Activated CD4-positive, alpha-beta T cell treated with anti-CD3 and anti-CD28 coated beads, Interleukin-2, amount 50 U/mL, for 48 hours (primary cell): Measurements from ENCODE around the gene LAMTOR5.
"Not testable (repeated sequence)": the region's sequence is repeated elsewhere in the genome, so short reads cannot be mapped to it uniquely, and the experiment has no call there.

Experiments
- DNase-seq, 2 experiments: peaks; one replicate each; pipeline ENCODE4 v3.0.0-alpha.2; 2020

The LAMTOR5 gene

DNA sequence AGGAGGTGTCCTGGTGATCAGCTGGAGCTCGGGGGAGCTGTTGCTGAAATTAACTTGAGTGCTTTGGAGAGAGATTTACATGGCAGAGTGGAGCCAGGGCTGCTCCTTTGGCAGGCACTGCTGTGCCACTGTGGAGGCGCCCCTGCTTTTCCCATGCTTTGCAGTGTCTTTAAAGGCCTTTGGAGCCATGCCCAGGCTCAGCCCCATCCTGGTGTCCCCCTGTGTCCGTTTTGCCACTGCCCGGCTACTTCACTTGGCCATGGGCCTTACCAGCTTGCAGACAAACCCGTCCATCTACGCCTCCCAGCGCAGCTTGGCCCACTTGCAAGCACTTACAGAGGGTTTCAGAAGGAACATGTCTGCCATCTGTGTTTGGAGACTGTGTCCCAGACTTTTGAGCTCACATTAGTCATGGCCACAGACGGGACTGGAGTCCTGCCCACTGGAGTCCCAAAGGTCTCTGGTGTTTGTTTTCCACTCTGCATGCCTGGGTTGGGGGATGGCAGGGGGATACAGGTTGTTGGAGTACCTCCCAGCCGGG, 18.2 kb upstream of the LAMTOR5 start:
- DNase-seq, result no peak

DNA sequence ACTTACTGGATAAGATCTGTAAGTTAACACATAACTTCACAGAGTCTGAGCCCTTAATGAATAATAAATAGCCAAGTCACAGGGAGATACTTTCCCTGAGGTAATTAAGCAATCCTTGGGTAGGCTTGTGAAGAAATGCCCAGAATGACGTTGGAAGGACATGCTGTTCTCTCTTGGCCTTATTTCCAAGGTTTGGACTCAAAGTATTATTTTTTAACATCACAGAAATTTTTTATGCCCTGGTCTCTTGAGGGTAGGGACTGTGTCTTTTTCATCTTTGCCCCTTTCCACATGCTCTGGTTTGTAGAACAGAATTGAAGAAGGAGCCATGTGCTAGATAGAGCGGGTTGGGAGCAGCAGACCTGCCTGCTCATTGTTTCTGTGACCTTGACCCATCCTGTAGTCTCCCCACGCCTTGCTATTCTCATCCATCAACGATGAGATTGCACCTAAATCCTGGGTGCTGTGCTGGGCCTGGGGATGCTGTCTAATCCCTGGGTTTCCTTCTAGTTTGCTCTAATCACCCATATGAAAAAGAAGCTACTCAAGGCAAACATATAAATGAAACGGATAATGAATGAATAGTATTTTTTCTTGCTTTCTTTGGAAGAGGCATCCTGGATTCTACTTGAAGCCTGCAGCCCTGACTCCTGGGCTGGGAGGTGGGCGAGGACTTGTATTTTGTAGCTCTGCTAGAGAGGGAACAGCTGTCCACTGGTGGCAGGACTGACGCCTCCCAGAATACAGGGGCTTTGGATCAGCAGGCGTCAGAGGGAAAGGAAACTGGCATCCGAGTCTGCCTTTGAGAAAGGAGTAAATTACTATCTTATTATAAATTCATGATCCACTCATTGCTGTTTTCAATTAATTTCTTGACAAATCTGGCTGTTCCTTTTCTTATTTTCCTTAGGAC, 17.5 kb upstream of the LAMTOR5 start:
- no peak for DNase-seq

DNA sequence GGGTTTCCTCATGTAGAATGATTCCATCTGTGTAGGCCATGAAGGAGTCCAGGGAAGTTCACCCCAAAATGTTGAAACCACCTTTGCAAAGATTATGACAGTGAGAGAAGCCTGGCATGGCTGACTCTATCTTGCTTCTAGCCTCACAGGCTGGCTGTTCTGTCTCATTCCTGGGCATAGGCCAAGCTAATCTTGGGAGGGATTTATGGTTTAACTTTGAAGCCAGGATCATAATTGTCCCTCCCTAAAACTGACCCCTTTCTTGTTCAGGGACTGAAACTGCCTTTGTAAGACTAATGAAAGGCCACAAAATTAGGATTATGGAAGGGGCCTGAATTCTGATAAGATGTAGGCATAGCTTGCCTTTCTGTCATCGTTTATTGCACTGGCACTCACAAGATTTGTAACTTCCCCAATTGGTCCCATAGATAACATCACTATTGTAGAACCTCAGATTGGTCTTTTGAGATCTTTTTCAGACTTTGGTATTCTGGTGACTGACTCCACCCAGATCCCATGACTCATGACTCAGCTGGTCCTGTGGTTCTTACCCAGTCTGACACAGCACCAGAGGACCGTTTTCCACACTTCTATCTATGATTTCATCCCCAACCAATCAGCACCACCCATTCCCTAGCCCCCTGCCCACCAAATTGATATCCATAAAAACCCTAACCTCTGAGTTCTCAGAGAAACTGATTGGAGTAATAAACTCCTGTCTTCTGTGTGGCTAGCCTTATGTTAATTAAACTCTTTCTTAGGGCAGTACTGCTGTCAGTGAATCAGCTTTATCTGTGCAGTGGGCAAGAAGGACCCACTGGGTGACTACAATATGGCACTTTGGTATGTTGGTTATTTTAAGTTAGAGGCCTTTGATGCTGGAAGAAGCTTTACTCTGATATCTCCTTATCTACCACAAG, 13.6 kb upstream of the LAMTOR5 start:
- peak in 1 of 2 experiments; percentile 10 for DNase-seq

DNA sequence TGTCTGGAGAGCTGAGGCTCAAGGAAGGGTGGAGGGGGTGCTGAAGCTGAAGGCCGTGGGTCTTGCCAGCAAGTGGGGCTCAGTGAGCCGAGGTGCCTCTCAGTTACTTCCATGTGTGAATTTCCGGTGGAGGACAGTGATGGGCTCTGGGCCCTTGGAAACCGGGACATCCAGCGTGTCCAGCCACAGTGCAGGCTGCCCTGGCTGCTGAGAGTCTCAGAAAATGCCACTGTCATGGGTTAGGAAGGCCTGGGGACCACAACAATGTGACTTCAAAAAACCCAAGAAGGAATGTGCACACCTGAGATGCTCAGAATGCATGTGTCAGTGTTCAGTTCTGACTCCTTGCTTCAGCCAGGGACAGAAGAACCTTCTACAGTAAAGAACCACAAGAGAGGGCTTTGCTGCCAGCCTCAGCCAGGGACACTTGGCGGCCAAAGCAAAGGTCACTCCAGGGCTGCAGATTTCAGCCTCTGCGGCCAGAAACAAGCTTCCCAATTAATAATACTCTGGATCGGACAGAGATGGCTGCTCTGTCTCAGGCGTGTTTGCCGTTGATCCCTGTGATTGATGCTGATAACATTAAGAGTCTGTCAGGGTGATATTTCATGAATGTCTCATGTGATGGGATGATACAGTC, 12.6 kb upstream of the LAMTOR5 start:
- no peak for DNase-seq

DNA sequence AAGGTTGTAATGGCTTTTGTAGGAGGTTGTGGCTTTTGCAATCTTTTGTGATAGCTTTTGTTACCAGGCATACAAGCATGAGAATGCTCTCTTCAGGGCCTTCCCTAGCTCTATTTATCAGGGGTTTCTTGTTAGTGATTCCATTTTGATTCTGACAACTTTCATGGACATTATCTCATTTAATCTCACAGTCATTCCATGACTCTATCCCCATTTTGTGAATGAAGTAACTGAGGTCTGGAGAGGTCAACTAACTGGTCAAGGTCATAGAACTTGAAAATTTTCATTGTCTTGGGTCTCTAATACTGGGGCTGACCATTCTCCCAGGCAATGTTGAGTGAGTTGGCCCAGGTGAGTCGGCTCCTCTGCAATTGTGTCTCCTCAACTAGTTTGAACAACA, 11.2 kb upstream of the LAMTOR5 start:
- no peak for DNase-seq

DNA sequence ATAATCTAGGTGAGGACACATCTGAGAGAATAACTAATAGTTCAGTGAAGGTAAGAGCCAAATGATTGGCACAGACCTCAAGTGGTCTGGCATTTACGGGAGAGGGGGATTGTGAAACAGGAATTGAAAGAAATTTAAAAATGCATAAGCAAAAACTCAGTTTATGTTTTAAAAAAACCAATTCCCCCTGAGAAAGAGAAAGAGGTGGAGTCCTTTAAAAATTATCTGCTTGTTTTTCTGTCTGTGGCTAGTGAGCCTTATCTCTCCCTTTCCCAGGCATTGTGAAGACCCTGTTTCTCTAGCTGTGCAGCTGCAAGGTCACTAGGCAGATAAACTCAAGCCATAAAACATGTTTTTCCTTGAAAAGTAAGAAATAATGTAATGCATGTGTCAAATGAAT, 5.6 kb upstream of the LAMTOR5 start:
- not testable (repeated sequence) for DNase-seq

DNA sequence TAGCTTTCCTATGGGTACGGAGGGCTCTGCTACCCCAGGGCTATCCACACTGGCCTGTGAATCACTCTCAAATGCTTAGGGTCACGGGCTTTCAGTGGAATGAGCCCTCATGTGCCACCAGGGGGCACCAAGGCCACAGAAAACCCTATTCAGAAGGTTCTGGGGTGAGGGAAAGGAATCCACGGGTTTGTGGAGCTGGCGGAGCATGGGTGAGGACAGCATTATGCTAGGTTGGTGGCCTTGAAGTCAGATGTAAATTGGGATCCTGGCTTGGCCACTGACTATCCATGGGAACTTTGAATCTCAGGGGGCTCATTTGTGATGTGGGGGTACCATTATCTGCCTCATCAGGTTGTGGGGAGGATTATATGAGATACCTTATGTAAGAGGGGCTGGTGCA, 5.1 kb upstream of the LAMTOR5 start:
- DNase-seq, result peak; percentile 61 to 66

DNA sequence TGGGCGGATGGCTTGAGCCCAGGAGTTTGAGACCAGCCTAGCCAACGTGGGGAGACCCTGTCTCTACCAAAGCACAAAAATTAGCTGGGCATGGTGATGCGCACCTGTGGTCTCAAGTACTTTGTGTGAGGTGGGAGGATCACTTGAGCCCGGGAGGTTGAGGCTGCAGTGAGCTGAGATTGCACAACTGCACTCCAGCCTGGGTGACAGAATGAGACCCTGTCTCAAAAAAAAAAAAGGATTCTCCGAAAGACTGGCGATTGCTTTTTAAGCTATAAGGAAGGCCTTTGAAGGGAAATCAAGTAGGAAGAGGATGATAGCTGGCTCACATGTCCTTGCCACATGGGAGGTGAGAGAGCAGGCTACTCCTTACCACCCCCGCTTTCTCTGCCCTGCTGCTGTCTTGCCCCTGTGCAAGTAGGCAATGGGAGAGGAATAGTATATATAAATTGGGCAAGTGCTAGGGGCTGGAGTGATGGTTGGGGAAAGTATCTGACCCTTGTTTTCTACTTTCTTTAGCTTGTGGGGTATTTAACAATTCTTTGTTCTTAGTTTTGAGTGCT, 3.8 kb upstream of the LAMTOR5 start:
- no peak for DNase-seq

DNA sequence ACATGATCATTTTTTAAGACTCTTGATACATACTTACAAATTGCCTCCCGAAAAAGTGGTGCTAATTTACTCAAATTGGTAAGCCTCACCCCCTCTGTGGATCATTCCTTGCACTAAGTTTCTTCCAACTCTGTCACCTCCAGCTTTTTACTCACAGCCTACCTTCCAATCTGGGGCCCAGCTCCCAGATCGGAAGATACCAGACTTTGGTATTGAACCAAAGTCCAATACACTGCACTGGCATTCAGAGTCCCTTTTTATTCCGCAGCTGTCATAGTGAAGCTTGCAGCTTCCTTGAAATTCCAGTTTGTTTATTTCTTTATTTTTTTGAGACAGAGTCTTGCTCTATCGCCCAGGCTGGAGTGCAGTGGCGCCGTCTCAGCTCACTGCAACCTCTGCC, 1.8 kb upstream of the LAMTOR5 start:
- no peak for DNase-seq

DNA sequence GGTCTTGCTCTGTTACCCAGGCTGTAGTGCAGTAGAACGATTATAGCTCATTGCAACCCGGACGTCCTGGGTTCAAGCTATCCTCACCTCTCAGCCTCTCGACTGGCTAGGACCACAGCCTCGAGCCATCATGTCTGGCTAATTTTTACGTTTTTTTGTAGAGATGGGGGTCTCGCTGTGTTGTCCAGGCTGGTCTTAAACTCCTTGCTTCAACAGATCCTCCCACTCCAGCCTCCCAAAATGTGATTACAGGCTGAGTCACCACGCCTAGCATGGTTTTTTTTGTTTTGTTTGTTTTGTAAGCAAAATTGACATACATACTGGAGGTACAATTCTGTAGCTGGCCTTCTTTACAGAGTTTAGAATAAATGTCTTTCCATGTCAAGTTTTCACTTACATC, 994 bp upstream of the LAMTOR5 start:
- no peak for DNase-seq

DNA sequence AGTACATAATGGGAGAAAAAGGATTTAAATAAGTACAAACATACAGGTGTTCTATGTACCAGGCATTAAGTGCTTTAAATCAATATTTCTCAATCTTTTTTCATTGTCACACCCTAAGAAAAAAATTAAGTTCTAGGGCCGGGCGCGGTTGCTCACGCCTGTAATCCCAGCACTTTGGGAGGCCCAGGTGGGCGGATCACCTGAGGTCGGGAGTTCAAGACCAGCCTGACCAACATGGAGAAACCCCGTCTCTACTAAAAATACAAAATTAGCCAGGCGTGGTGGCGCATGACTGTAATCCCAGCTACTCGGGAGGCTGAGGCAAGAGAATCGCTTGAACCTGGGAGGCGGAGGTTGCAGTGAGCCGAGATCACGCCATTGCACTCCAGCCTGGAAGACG, 1.1 kb downstream of the LAMTOR5 start:
- DNase-seq, result not testable (repeated sequence)

DNA sequence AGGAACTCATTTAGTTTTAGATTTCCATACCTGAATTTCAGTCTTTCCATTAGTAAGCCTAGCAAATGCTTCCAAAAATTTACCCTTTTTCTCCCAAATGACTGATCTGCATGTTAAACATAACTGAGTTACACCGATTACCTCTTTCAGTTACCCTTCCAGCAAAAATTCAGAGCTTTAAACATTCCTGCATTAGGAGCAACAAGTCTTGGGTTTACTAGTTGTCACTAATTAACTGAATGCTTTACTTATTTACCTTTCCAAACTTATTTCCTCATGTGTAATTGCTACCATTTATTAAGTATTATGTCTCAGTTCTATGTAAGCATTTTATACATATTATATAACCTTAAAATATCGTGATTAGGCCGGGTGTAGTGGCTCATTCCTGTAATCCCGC, 3.1 kb downstream of the LAMTOR5 start:
- DNase-seq, result no peak

DNA sequence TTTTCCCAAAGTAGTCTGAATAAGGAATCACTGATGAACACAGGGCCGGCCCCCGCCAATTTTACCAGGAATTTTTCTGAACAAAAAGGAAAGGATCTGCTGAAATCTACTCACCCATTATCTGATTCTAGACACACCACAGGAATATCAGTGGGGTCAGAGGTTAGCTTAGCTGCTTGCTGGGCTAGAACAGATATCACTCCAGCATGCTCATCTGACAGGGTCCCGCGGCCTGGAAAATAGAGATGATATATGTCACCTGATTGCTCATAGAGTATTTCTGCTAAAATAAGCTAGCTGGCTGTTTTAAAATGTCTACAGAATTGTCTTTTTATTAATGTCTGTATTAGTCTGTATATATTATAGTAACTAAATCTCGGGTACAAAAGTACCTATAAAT, 3.7 kb downstream of the LAMTOR5 start:
- DNase-seq, result no peak

DNA sequence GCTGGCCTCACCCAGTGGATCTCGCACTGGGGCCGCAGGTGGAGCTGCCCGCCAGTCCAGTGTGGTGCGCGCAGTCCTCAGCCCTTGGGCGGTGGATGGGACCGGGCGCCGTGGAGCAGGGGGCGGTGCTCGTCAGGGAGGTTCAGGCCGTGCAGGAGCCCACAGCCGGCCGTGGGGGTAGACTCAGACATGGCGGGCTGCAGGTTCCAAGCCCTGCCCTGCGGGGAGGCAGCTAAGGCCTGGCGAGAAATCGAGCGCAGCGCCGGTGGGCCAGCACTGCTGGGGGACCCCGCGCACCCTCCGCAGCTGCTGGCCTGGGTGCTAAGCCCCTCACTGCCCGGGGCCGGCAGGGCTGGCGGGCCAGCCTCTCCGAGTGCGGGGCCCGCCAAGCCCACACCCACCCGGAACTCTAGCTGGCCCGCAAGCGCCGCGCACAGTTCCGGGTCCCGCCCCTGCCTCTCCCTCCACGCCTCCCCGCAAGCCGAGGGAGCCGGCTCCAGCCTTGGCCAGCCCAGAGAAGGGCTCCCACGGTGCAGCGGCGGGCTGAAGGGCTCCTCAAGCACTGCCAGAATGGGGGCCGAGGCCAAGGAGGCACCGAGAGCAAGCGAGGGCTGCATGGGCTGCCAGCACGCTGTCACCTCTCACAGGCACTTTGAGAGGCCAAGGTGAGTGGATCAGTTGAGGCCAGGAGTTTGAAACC, 11.1 kb downstream of the LAMTOR5 start:
- DNase-seq, result not testable (repeated sequence)

DNA sequence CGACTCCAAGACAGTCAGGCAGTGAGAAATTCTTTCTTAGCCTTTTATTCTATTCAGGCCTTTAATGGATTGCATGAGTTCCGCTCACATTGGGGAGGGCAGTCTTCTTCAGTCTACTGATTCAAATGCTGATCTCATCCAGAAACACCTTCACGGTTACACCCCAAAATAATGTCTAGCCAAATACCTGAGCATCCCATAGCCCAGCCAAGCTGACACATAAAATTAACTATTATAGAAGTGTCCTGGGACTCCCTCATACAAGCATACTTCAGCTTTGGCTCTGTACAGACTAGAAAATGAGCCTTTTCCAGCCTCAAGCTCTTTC, 13.0 kb downstream of the LAMTOR5 start:
- no peak for DNase-seq

DNA sequence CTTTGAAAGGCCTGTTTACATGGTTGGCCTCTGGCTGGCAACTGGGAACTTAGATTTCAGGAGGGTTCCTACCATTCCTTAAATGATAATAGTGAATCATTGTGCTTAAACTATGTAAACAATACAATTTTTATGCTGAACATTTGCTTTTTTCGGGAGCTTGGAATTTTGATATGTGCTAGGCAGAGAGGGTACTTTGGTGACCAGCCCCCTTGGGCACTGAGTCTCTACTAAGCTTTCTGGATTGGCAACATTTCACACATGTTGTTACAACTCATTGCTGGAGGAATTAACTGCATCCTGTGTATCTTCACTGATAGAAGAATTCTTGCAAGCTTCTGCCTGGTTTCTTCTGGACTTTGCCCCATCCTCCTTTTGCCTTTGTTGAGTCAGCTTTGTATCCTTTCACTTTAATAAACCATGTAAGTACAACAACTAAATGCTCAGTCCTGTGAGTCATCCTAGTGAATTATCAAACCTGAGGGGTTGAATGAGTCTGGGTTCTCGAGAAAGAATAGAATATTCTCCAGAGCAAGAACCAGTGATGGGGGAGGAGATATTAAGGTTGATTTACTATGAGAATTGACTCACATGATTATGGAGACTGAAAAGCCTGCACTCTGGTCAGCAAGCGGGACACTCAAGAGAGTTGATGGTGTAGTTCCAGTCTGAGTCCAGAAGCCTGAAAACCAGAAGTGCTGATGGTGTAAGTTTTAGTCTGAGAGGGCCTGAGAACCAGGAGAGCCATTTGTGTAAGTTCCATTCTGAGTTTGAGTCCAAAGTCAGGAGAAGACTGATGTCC, 13.6 kb downstream of the LAMTOR5 start:
- no peak for DNase-seq

DNA sequence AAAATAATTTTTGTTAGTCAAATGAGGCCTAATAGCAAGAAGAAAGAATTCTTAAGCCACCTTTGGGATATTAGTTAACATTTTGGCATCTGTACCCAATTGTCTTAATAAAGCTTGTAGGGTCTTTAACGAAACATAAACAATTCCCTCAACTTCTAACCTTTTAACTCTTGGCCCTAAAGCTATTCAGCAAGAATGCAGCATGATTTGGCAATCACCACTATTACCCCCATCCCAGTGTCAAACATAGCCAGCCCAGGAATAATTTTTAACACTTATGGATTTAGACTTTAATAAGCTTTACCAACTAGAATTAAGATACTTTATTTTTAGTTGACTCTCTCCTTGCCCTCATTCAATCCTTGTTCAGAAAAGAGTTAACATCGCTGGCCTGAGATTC, 14.2 kb downstream of the LAMTOR5 start:
- DNase-seq, result no peak

DNA sequence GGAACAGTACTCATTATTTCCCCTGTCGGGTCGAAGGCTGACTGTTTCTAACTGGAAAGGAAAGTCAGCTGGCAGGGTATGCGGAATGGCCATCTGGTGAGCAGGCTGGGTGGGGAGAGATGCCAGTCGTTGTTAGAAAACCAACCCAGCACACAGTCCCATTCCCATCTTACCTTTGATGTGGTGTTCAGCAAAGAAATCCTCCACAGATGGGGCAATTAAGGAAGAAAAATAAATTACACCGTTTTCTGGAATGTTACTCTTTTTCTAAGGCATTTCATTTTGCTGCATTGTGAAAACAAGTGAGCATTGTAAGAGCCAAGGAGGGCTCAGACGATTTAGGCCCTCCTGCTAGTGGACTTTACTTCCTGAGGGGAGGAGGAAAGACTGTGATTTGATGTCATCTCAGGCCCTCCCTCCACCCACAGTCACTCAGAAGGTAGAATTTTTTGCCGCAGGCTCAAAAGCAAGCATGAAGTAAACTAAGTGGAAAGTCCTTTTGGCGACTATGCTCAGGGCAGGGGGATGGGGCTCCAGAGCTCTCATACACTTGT, 16.7 kb downstream of the LAMTOR5 start, which contains the start of gene SLC16A4:
Gene SLC16A4 (minus strand): TSS at position 335 of the 554 bp plus-strand sequence. CDS start 1,703 bp downstream, outside the sequence.
- DNase-seq, result no peak

DNA sequence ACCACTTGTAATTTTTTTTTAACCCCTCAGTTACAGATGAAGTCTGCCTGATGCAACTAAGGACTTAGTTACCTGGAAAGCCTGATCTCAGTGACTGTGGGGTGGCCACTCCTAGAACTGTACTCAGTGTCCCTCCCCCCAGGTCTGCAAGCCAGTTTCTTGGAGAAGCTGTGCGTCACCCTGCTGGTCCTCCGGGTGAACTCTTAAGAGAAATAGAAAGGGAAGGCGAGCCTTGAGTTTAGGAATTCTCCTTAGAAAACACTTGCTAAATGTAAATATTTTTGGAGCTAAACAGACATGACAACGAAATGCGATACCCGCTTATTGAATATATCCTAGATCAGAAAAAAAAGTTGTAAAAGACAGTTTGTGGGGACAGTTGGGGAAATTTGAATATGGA, 17.4 kb downstream of the LAMTOR5 start:
- DNase-seq, result no peak

DNA sequence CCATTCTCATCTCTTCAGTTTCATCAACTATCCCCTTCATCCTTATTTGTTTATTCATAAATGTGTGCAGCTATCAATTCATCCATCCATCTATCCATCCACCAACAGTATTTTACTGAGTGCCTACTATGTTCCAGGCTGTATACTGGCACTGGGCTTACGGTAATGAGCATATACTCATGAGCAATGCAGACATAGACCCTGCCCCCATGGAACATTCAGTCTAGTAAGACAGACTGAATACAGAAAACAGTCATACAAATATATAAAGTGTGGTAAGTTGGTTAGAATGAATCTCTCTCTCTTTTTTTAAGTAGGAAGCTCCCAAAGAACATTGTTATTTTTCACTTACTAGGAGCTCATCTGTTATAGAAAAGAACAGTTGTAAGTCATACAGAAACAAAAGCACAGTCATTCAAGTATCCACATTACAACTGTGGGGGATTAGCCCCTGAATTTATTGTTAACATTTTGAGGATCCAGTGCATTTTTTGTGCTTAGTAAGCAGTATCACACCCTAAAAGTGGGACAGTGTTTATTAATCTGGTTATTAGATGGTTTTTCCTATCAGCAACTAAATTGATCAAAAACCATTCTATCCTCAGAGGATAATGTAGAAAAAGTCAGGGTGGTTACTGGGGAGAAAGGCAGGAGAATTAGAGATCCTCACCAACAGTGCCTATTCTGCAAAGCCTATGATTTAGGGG, 20.3 kb downstream of the LAMTOR5 start:
- no peak for DNase-seq
